HG03432 (cell line): ENCODE results near the gene ZFYVE26.

ENCODE experiments used
- ATAC-seq: cut with Tn5 transposase; IDR thresholded peaks from one replicate; pipeline ENCODE4 v1.9.1; 2021; ENCODE audit warnings: mild to moderate bottlenecking, moderate library complexity; ENCODE audit not compliant: unreplicated experiment

The ZFYVE26 gene

GRCh38 chr14:67817750-67818438 lies 1.5 kb upstream of the ZFYVE26 start:
- no peak for ATAC-seq

- ATAC-seq = no peak
Measured at GRCh38 chr14:67815573-67816225, 691 bp downstream of the ZFYVE26 start.

GRCh38 chr14:67814821-67815220 lies 1.6 kb downstream of the ZFYVE26 start:
- ATAC-seq = no peak

GRCh38 chr14:67806246-67806645 lies 10.1 kb downstream of the ZFYVE26 start:
- ATAC-seq = no peak

- ATAC-seq = no peak
Measured at GRCh38 chr14:67800743-67801142, 15.6 kb downstream of the ZFYVE26 start.

GRCh38 chr14:67798731-67799130 lies 17.7 kb downstream of the ZFYVE26 start:
- ATAC-seq = no peak

- ATAC-seq = no peak
Measured at GRCh38 chr14:67787673-67788072, 28.7 kb downstream of the ZFYVE26 start.

GRCh38 chr14:67785270-67786109 lies 30.9 kb downstream of the ZFYVE26 start:
- ATAC-seq = no peak

GRCh38 chr14:67784244-67784823 lies 32.1 kb downstream of the ZFYVE26 start:
- no peak for ATAC-seq

- ATAC-seq = no peak
Measured at GRCh38 chr14:67782090-67782489, 34.3 kb downstream of the ZFYVE26 start.

- no peak for ATAC-seq
Measured at GRCh38 chr14:67778792-67779191, 37.6 kb downstream of the ZFYVE26 start.

- no peak for ATAC-seq
Measured at GRCh38 chr14:67776653-67777322, 39.6 kb downstream of the ZFYVE26 start.

GRCh38 chr14:67773844-67774377 lies 42.5 kb downstream of the ZFYVE26 start:
- ATAC-seq = no peak

- no peak for ATAC-seq
Measured at GRCh38 chr14:67768219-67768618, 48.2 kb downstream of the ZFYVE26 start.

- no peak for ATAC-seq
Measured at GRCh38 chr14:67766035-67766680, 50.2 kb downstream of the ZFYVE26 start.

GRCh38 chr14:67765192-67765834 lies 51.1 kb downstream of the ZFYVE26 start:
- no peak for ATAC-seq

GRCh38 chr14:67764496-67764895 lies 51.9 kb downstream of the ZFYVE26 start:
- ATAC-seq = no peak

- ATAC-seq = no peak
Measured at GRCh38 chr14:67763158-67763822, 53.1 kb downstream of the ZFYVE26 start.

- no peak for ATAC-seq
Measured at GRCh38 chr14:67762051-67762450, 54.3 kb downstream of the ZFYVE26 start.
